GM23338 (cell line): ENCODE measurements around the gene PCGF6. TPM values are rescaled to one million over a fixed set of nuclear protein-coding genes. Genes with fewer than 3 reads are reported as not detected.

Experiments
- ATAC-seq: fragments of 200-7000 bp; cut with Tn5 transposase; 3 replicates; pipeline ENCODE4 v1.9.1; 2020
- DNase-seq: peaks from one replicate; pipeline ENCODE4 v3.0.0-alpha.2; 2015; ENCODE audit warnings: low spot score
- H2AFZ ChIP-seq: fragments of 200-600 bp; sonication (generic); 2 replicates; pipeline ENCODE4 v1.8.0; 2016; ENCODE audit warnings: antibody characterized with exemption, mild to moderate bottlenecking, moderate library complexity
- H3F3A ChIP-seq: fragments of 200-600 bp; sonication (generic); replicated peaks from 2 replicates; pipeline ENCODE4 v1.8.0; 2017; ENCODE audit warnings: antibody characterized with exemption, mixed run types, low read depth
- H3K27ac ChIP-seq: fragments of 200-600 bp; sonication (generic); 2 replicates; pipeline ENCODE4 v1.6.1; 2016; ENCODE audit warnings: low read depth
- H3K27me3 ChIP-seq: fragments of 200-600 bp; sonication (generic); 2 replicates; pipeline ENCODE4 v1.8.0; 2016; ENCODE audit warnings: mild to moderate bottlenecking, mixed run types, moderate library complexity; ENCODE audit not compliant: insufficient read depth
- H3K36me3 ChIP-seq: fragments of 200-600 bp; sonication (generic); 2 replicates; pipeline ENCODE4 v1.8.0; 2016; ENCODE audit warnings: mild to moderate bottlenecking; ENCODE audit not compliant: insufficient read depth
- H3K4me1 ChIP-seq: fragments of 200-600 bp; sonication (generic); 2 replicates; pipeline ENCODE4 v1.8.0; 2016; ENCODE audit warnings: mild to moderate bottlenecking, moderate library complexity; ENCODE audit not compliant: insufficient read depth
- H3K4me2 ChIP-seq: fragments of 200-600 bp; sonication (generic); 2 replicates; pipeline ENCODE4 v1.7.1; 2017; ENCODE audit warnings: mixed run types
- H3K4me3 ChIP-seq: fragments of 200-600 bp; sonication (generic); 2 replicates; pipeline ENCODE4 v1.6.1; 2016; ENCODE audit warnings: mixed run types
- H3K79me2 ChIP-seq: fragments of 200-600 bp; sonication (generic); replicated peaks from 2 replicates; pipeline ENCODE4 v1.8.0; 2017; ENCODE audit warnings: mild to moderate bottlenecking; ENCODE audit not compliant: insufficient read depth
- H3K9me2 ChIP-seq: fragments of 200-600 bp; sonication (generic); 2 replicates; pipeline ENCODE4 v1.8.0; 2017; ENCODE audit not compliant: insufficient read depth
- H4K20me1 ChIP-seq: fragments of 200-600 bp; sonication (generic); replicated peaks from 2 replicates; pipeline ENCODE4 v1.8.0; 2017; ENCODE audit warnings: mild to moderate bottlenecking; ENCODE audit not compliant: insufficient read depth
- H3K27ac Mint-ChIP-seq: 2 replicates; pipeline ENCODE4 v1.8.0; 2020; ENCODE audit warnings: inconsistent platforms, mild to moderate bottlenecking, moderate library complexity, mixed read lengths
- H3K27me3 Mint-ChIP-seq: 3 replicates; pipeline ENCODE4 v1.8.0; 2022; ENCODE audit warnings: low read depth, mild to moderate bottlenecking, moderate library complexity, mixed read lengths, inconsistent platforms; ENCODE audit not compliant: insufficient read depth, poor library complexity
- H3K36me3 Mint-ChIP-seq: 3 replicates; pipeline ENCODE4 v1.8.0; 2021; ENCODE audit warnings: low read depth, mild to moderate bottlenecking, inconsistent platforms, moderate library complexity, mixed read lengths
- H3K4me1 Mint-ChIP-seq: 3 replicates; pipeline ENCODE4 v1.8.0; 2020; ENCODE audit warnings: mild to moderate bottlenecking, inconsistent platforms, mixed read lengths
- H3K4me3 Mint-ChIP-seq: 3 replicates; pipeline ENCODE4 v1.8.0; 2021; ENCODE audit warnings: moderate library complexity, mild to moderate bottlenecking, inconsistent platforms, mixed read lengths
- H3K9me3 Mint-ChIP-seq: 3 replicates; pipeline ENCODE4 v1.8.0; 2020; ENCODE audit warnings: moderate library complexity, mild to moderate bottlenecking, inconsistent platforms, mixed read lengths
- CREB1 ChIP-seq: fragments of 250-450 bp; sonication (Bioruptor Pico); IDR thresholded peaks from 2 replicates; pipeline ENCODE4 v1.5.0; 2020; ENCODE audit warnings: low read depth, mild to moderate bottlenecking, moderate library complexity
- EZH2 ChIP-seq: fragments of 200-600 bp; sonication (generic); IDR thresholded peaks from one replicate; pipeline ENCODE4 v1.8.0; 2017; ENCODE audit warnings: antibody characterized with exemption, mild to moderate bottlenecking, low read depth; ENCODE audit not compliant: unreplicated experiment
- JUNB ChIP-seq: IDR thresholded peaks from one replicate; pipeline ENCODE4 v1.6.1; 2016; ENCODE audit warnings: antibody characterized with exemption; ENCODE audit not compliant: unreplicated experiment
- NANOG ChIP-seq: IDR thresholded peaks from 2 replicates; pipeline ENCODE4 v1.6.1; 2016; ENCODE audit warnings: antibody characterized with exemption, borderline replicate concordance
- POLR2AphosphoS5 ChIP-seq: IDR thresholded peaks from 2 replicates; pipeline ENCODE4 v1.6.1; 2016; ENCODE audit warnings: antibody characterized with exemption, low read depth
- ZNF114 ChIP-seq: fragments of 250-450 bp; sonication (Bioruptor Pico); IDR thresholded peaks from 2 replicates; pipeline ENCODE4 v1.5.0; 2020; ENCODE audit warnings: mild to moderate bottlenecking, moderate library complexity
- polyA plus RNA-seq: library from polyadenylated mRNA; unstranded; fragments of >200 nt; fragmentation: Nextera tagmentation; extraction: Ambion mirVana; gene quantifications from 2 replicates; pipeline ENCODE4 v1.2.1, GENCODE V29; 2016
- total RNA-seq: library from RNA; depleted of rRNA; stranded (reverse); fragments of >200 nt; shearing (Covaris generic); gene quantifications from 2 replicates; pipeline ENCODE4 v1.2.3, GENCODE V29; 2014
- TF ChIP-seq, protein P1 (sequence below): fragments of 250-450 bp; sonication (Bioruptor Pico); IDR thresholded peaks from 2 replicates; pipeline ENCODE4 v1.5.0; 2020; ENCODE audit warnings: mild to moderate bottlenecking, moderate library complexity
- TF ChIP-seq, protein P2 (sequence below), 2 experiments: fragments of 200-600 bp in 1 of 2; sonication (generic) in 1 of 2; conservative IDR thresholded peaks; 2 replicates each; pipeline versions ENCODE4 v1.5.1 to v1.6.1; 2016 to 2017; ENCODE audit warnings: antibody characterized with exemption in 2 of 2, low read depth in 2 of 2, mild to moderate bottlenecking in 2 of 2, moderate library complexity in 1 of 2
- TF ChIP-seq, protein P3 (sequence below): IDR thresholded peaks from 2 replicates; pipeline ENCODE4 v1.6.1; 2016; ENCODE audit warnings: antibody characterized with exemption

Gene PCGF6
- total and polyA plus RNA-seq, 2 experiments from 2014 or later: 14.0 to 22.3 TPM

DNA sequence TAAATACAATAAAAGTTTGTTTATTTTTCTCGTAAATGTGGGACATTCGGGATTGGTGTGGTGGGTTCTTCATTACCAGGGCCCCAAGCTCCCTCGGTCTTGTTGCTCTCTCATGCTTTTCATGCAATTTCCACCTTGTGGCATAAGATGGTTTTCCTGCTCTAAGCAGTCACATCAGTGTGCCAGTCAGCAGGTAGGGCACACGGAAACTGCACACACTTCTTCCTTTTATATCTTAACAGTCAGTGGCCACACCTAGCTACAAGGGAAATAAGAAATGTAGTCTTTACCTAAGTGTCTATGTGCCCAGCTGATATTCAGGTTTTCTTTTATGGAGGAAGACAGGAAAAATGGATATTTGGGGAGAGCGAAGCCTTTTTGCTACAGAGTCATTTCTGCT is 23.3 kb upstream of the PCGF6 start (continued):
- TF ChIP-seq, protein P1, sequence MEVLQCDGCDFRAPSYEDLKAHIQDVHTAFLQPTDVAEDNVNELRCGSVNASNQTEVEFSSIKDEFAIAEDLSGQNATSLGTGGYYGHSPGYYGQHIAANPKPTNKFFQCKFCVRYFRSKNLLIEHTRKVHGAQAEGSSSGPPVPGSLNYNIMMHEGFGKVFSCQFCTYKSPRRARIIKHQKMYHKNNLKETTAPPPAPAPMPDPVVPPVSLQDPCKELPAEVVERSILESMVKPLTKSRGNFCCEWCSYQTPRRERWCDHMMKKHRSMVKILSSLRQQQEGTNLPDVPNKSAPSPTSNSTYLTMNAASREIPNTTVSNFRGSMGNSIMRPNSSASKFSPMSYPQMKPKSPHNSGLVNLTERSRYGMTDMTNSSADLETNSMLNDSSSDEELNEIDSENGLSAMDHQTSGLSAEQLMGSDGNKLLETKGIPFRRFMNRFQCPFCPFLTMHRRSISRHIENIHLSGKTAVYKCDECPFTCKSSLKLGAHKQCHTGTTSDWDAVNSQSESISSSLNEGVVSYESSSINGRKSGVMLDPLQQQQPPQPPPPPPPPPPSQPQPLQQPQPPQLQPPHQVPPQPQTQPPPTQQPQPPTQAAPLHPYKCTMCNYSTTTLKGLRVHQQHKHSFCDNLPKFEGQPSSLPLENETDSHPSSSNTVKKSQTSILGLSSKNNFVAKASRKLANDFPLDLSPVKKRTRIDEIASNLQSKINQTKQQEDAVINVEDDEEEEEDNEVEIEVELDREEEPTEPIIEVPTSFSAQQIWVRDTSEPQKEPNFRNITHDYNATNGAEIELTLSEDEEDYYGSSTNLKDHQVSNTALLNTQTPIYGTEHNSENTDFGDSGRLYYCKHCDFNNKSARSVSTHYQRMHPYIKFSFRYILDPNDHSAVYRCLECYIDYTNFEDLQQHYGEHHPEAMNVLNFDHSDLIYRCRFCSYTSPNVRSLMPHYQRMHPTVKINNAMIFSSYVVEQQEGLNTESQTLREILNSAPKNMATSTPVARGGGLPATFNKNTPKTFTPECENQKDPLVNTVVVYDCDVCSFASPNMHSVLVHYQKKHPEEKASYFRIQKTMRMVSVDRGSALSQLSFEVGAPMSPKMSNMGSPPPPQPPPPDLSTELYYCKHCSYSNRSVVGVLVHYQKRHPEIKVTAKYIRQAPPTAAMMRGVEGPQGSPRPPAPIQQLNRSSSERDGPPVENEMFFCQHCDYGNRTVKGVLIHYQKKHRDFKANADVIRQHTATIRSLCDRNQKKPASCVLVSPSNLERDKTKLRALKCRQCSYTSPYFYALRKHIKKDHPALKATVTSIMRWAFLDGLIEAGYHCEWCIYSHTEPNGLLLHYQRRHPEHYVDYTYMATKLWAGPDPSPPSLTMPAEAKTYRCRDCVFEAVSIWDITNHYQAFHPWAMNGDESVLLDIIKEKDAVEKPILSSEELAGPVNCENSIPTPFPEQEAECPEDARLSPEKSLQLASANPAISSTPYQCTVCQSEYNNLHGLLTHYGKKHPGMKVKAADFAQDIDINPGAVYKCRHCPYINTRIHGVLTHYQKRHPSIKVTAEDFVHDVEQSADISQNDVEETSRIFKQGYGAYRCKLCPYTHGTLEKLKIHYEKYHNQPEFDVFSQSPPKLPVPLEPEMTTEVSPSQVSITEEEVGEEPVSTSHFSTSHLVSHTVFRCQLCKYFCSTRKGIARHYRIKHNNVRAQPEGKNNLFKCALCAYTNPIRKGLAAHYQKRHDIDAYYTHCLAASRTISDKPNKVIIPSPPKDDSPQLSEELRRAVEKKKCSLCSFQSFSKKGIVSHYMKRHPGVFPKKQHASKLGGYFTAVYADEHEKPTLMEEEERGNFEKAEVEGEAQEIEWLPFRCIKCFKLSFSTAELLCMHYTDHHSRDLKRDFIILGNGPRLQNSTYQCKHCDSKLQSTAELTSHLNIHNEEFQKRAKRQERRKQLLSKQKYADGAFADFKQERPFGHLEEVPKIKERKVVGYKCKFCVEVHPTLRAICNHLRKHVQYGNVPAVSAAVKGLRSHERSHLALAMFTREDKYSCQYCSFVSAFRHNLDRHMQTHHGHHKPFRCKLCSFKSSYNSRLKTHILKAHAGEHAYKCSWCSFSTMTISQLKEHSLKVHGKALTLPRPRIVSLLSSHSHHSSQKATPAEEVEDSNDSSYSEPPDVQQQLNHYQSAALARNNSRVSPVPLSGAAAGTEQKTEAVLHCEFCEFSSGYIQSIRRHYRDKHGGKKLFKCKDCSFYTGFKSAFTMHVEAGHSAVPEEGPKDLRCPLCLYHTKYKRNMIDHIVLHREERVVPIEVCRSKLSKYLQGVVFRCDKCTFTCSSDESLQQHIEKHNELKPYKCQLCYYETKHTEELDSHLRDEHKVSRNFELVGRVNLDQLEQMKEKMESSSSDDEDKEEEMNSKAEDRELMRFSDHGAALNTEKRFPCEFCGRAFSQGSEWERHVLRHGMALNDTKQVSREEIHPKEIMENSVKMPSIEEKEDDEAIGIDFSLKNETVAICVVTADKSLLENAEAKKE (CRISPR knock-in tag): no peak
- TF ChIP-seq NANOG (no peak), CREB1 (CRISPR knock-in tag) (no peak), ZNF114 (CRISPR knock-in tag) (no peak)
- TF ChIP-seq, protein P2, sequence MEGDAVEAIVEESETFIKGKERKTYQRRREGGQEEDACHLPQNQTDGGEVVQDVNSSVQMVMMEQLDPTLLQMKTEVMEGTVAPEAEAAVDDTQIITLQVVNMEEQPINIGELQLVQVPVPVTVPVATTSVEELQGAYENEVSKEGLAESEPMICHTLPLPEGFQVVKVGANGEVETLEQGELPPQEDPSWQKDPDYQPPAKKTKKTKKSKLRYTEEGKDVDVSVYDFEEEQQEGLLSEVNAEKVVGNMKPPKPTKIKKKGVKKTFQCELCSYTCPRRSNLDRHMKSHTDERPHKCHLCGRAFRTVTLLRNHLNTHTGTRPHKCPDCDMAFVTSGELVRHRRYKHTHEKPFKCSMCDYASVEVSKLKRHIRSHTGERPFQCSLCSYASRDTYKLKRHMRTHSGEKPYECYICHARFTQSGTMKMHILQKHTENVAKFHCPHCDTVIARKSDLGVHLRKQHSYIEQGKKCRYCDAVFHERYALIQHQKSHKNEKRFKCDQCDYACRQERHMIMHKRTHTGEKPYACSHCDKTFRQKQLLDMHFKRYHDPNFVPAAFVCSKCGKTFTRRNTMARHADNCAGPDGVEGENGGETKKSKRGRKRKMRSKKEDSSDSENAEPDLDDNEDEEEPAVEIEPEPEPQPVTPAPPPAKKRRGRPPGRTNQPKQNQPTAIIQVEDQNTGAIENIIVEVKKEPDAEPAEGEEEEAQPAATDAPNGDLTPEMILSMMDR (conservative IDR thresholded peaks at IDR 0.05; ENCODE audit: low read depth in 2 of 2): no peak

DNA sequence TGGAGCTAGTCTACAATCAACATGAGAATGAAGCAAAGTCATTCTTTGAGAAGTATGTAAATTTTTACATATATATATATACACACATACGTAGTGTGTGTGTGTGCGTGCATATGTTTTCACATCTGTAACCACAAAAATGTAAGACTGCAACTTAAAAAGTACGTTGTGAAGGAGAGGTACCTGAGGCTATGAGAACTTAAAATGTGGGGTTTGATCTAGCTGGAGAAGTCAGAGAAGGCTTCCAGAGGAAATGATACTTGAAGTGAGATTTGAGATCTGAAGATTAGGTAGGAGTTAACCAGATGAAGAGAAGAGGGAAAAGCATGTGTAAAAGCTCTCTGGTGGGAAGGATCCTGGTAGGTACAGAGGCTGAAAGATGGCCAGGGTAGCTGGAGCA is 22.6 kb upstream of the PCGF6 start:
- Histone ChIP-seq H4K20me1 (peaks cover 15% of the 10 kb centered on the region), H3K27ac (no peak overlapping the region), H3K9me2 (no peaks in the 10 kb centered on the region), H3K4me1 (no peaks in the 10 kb centered on the region; the same call in 1 of the 2 replicates), H2AFZ (no peak overlapping the region), H3K79me2 (peaks cover 25% of the 10 kb centered on the region), H3F3A (no peaks in the 10 kb centered on the region), H3K36me3 (peaks cover 11% of the 10 kb centered on the region; the same call in 1 of the 2 replicates), H3K27me3 (no peaks in the 10 kb centered on the region), H3K4me2 (no peak overlapping the region), H3K4me3 (no peak overlapping the region)
- no peaks in the 10 kb centered on the region for H3K27me3 Mint-ChIP-seq
- H3K4me1 Mint-ChIP-seq: peaks cover 2% of the 10 kb centered on the region; the same call in 2 of the 3 replicates
- no peak for ATAC-seq
- no peak overlapping the region for H3K27ac Mint-ChIP-seq
- DNase-seq: no peak
- no peaks in the 10 kb centered on the region; the same call in 2 of the 3 replicates for H3K9me3 Mint-ChIP-seq
- H3K4me3 Mint-ChIP-seq: no peak overlapping the region
- H3K36me3 Mint-ChIP-seq: peaks cover 17% of the 10 kb centered on the region
- TF ChIP-seq, protein P2 (conservative IDR thresholded peaks at IDR 0.05; ENCODE audit: low read depth in 2 of 2): no peak
- TF ChIP-seq POLR2AphosphoS5 (no peak), JUNB (no peak), EZH2 (no peak), CREB1 (CRISPR knock-in tag) (no peak)
- TF ChIP-seq, protein P3, sequence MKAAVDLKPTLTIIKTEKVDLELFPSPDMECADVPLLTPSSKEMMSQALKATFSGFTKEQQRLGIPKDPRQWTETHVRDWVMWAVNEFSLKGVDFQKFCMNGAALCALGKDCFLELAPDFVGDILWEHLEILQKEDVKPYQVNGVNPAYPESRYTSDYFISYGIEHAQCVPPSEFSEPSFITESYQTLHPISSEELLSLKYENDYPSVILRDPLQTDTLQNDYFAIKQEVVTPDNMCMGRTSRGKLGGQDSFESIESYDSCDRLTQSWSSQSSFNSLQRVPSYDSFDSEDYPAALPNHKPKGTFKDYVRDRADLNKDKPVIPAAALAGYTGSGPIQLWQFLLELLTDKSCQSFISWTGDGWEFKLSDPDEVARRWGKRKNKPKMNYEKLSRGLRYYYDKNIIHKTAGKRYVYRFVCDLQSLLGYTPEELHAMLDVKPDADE: no peak
